A549 (cell line): Measurements from ENCODE around the gene RAG2.

ENCODE experiments used
- CEBPB ChIP-seq, 2 experiments: fragments of >200 bp in 1 of 2; sonication (Bioruptor Twin) in 1 of 2; formaldehyde crosslinking in 1 of 2; IDR thresholded peaks; 2 replicates each; pipeline ENCODE4 v1.6.1; 2012 to 2016
- EP300 ChIP-seq, 2 experiments: fragments of >200 bp; sonication (Bioruptor Twin); formaldehyde crosslinking; IDR thresholded peaks; 2 replicates in 1 of 2; 3 replicates in 1 of 2; pipeline ENCODE4 v1.6.1; 2016 to 2017
- HMGXB4 ChIP-seq: fragments of 250-450 bp; sonication (Bioruptor Pico); IDR thresholded peaks from 2 replicates; pipeline ENCODE4 v1.5.0; 2021; ENCODE audit warnings: mild to moderate bottlenecking, moderate library complexity, borderline replicate concordance
- MYC ChIP-seq: IDR thresholded peaks from 2 replicates; pipeline ENCODE4 v1.6.1; 2012; ENCODE audit warnings: mild to moderate bottlenecking, inconsistent platforms, low read length, improper control_type of control experiment, borderline replicate concordance
- POLR2A ChIP-seq: IDR thresholded peaks from 2 replicates; pipeline ENCODE4 v1.6.1; 2012; ENCODE audit warnings: mild to moderate bottlenecking, low read length
- RAD21 ChIP-seq, 2 experiments: fragments of >200 bp in 1 of 2; sonication (Bioruptor Twin) in 1 of 2; formaldehyde crosslinking in 1 of 2; IDR thresholded peaks in 1 of 2; conservative IDR thresholded peaks in 1 of 2; 2 replicates in 1 of 2; 3 replicates in 1 of 2; pipeline ENCODE4 v1.6.1; 2012 to 2018; ENCODE audit warnings: inconsistent platforms in 1 of 2
- REST ChIP-seq: fragments of 200-600 bp; sonication (generic); IDR thresholded peaks from 2 replicates; pipeline ENCODE4 v1.6.1; 2016; ENCODE audit warnings: antibody characterized with exemption, mild to moderate bottlenecking, moderate library complexity
- SMC3 ChIP-seq: fragments of >200 bp; sonication (Bioruptor Twin); formaldehyde crosslinking; IDR thresholded peaks from 3 replicates; pipeline ENCODE4 v1.6.1; 2018; ENCODE audit warnings: inconsistent platforms
- ZC3H11A ChIP-seq: fragments of 450-650 bp; IDR thresholded peaks from 2 replicates; pipeline ENCODE4 v1.6.1; 2014; ENCODE audit warnings: antibody characterized with exemption, mild to moderate bottlenecking
- TF ChIP-seq, protein P1 (sequence below): fragments of >200 bp; sonication (Bioruptor Twin); formaldehyde crosslinking; IDR thresholded peaks from 3 replicates; pipeline ENCODE4 v1.5.1; 2016
- TF ChIP-seq, protein P2 (sequence below): fragments of 450-650 bp; IDR thresholded peaks from 2 replicates; pipeline ENCODE4 v1.6.1; 2014; ENCODE audit warnings: antibody characterized with exemption
- TF ChIP-seq, protein P3 (sequence below): IDR thresholded peaks from 2 replicates; pipeline ENCODE4 v1.6.1; 2012

- TF ChIP-seq EP300 (IDR thresholded peaks at IDR 0.05) = no peak
- TF ChIP-seq, protein P1, sequence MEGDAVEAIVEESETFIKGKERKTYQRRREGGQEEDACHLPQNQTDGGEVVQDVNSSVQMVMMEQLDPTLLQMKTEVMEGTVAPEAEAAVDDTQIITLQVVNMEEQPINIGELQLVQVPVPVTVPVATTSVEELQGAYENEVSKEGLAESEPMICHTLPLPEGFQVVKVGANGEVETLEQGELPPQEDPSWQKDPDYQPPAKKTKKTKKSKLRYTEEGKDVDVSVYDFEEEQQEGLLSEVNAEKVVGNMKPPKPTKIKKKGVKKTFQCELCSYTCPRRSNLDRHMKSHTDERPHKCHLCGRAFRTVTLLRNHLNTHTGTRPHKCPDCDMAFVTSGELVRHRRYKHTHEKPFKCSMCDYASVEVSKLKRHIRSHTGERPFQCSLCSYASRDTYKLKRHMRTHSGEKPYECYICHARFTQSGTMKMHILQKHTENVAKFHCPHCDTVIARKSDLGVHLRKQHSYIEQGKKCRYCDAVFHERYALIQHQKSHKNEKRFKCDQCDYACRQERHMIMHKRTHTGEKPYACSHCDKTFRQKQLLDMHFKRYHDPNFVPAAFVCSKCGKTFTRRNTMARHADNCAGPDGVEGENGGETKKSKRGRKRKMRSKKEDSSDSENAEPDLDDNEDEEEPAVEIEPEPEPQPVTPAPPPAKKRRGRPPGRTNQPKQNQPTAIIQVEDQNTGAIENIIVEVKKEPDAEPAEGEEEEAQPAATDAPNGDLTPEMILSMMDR = no peak
- no peak for TF ChIP-seq SMC3
- TF ChIP-seq POLR2A = no peak
- TF ChIP-seq, protein P2, sequence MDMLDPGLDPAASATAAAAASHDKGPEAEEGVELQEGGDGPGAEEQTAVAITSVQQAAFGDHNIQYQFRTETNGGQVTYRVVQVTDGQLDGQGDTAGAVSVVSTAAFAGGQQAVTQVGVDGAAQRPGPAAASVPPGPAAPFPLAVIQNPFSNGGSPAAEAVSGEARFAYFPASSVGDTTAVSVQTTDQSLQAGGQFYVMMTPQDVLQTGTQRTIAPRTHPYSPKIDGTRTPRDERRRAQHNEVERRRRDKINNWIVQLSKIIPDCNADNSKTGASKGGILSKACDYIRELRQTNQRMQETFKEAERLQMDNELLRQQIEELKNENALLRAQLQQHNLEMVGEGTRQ = no peak
- no peak for TF ChIP-seq ZC3H11A
- TF ChIP-seq, protein P3, sequence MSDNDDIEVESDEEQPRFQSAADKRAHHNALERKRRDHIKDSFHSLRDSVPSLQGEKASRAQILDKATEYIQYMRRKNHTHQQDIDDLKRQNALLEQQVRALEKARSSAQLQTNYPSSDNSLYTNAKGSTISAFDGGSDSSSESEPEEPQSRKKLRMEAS = no peak
- no peak for TF ChIP-seq MYC
- TF ChIP-seq CEBPB (IDR thresholded peaks at IDR 0.05) = no peak
- no peak for TF ChIP-seq REST
- TF ChIP-seq RAD21 (conservative IDR thresholded peaks at IDR 0.05 in 1 of 2, IDR thresholded peaks at IDR 0.05 in 1 of 2) = no peak
- no peak for TF ChIP-seq HMGXB4 (CRISPR knock-in tag)
Observed at GRCh38 chr11:36596880-36597279, 1.2 kb downstream of the RAG2 start.
